HepG2 (cell line): ENCODE results near the gene RAB8A. TPM values are rescaled to one million over a fixed set of nuclear protein-coding genes. Genes with fewer than 3 reads are reported as not detected.

Experiments used
- AGO2 ChIP-seq: fragments of 200-400 bp; formaldehyde crosslinking; optimal IDR thresholded peaks from 2 replicates; pipeline ENCODE3; 2017; ENCODE audit warnings: mild to moderate bottlenecking, low read depth, low read length, moderate library complexity
- BCL6 ChIP-seq: IDR thresholded peaks from 2 replicates; pipeline ENCODE4 v1.6.1; 2016; ENCODE audit warnings: missing genetic modification reagents, missing compliant biosample characterization
- CBFB ChIP-seq: sonication (generic); formaldehyde crosslinking; IDR thresholded peaks from 2 replicates; pipeline ENCODE4 v1.4.0; 2020; ENCODE audit warnings: missing genetic modification reagents
- ESRRA ChIP-seq: sonication (generic); formaldehyde crosslinking; IDR thresholded peaks from 2 replicates; pipeline ENCODE4 v1.5.1; 2020; ENCODE audit warnings: mild to moderate bottlenecking, low read depth, missing genetic modification reagents
- ETV5 ChIP-seq: IDR thresholded peaks from 2 replicates; pipeline ENCODE4 v1.6.1; 2018; ENCODE audit warnings: missing biosample characterization, missing genetic modification reagents, inconsistent platforms, borderline replicate concordance
- GFI1 ChIP-seq: sonication (generic); formaldehyde crosslinking; IDR thresholded peaks from 2 replicates; pipeline ENCODE4 v1.5.0; 2020; ENCODE audit warnings: missing genetic modification reagents, mild to moderate bottlenecking, borderline replicate concordance
- NKX3-1 ChIP-seq: sonication (generic); formaldehyde crosslinking; IDR thresholded peaks from 2 replicates; pipeline ENCODE4 v1.5.0; 2020; ENCODE audit warnings: missing genetic modification reagents
- NR2F6 ChIP-seq, 2 experiments: IDR thresholded peaks; 2 replicates each; pipeline ENCODE4 v1.6.1; 2016; ENCODE audit warnings: antibody characterized with exemption in 1 of 2, mild to moderate bottlenecking in 1 of 2
- PHF5A ChIP-seq: IDR thresholded peaks from one replicate; pipeline ENCODE4 v1.6.1; 2018; ENCODE audit warnings: low read depth, missing genetic modification reagents; ENCODE audit not compliant: unreplicated experiment
- PHF8 ChIP-seq: sonication (generic); formaldehyde crosslinking; IDR thresholded peaks from 2 replicates; pipeline ENCODE4 v1.5.0; 2020; ENCODE audit warnings: missing genetic modification reagents
- PTBP1 ChIP-seq: fragments of 200-400 bp; formaldehyde crosslinking; IDR thresholded peaks from 2 replicates; pipeline ENCODE4 v1.6.1; 2018; ENCODE audit warnings: low read length, low read depth; ENCODE audit not compliant: poor library complexity, severe bottlenecking
- SOX6 ChIP-seq, 2 experiments: fragments of 450-650 bp in 1 of 2; sonication (generic) in 1 of 2; formaldehyde crosslinking in 1 of 2; IDR thresholded peaks; 2 replicates each; pipeline versions ENCODE4 v1.4.0 to v1.6.1; 2017 to 2020; ENCODE audit warnings: antibody characterized with exemption in 1 of 2, mild to moderate bottlenecking in 1 of 2, missing genetic modification reagents in 1 of 2
- ZFP90 ChIP-seq: sonication (generic); formaldehyde crosslinking; IDR thresholded peaks from 2 replicates; pipeline ENCODE4 v1.8.0; 2022; ENCODE audit warnings: missing genetic modification reagents, mild to moderate bottlenecking, inconsistent platforms, borderline replicate concordance
- ZKSCAN5 ChIP-seq: sonication (generic); formaldehyde crosslinking; IDR thresholded peaks from 2 replicates; pipeline ENCODE4 v1.5.1; 2020; ENCODE audit warnings: mild to moderate bottlenecking, missing genetic modification reagents
- ZNF614 ChIP-seq: IDR thresholded peaks from 2 replicates; pipeline ENCODE4 v1.6.1; 2018; ENCODE audit warnings: missing biosample characterization, missing genetic modification reagents, inconsistent platforms, borderline replicate concordance
- ZNF672 ChIP-seq: sonication (generic); formaldehyde crosslinking; IDR thresholded peaks from 2 replicates; pipeline ENCODE4 v1.8.1; 2022; ENCODE audit warnings: missing genetic modification reagents
- ZNF781 ChIP-seq: sonication (generic); formaldehyde crosslinking; IDR thresholded peaks from 2 replicates; pipeline ENCODE4 v1.5.1; 2020; ENCODE audit warnings: borderline replicate concordance, mild to moderate bottlenecking, missing genetic modification reagents; ENCODE audit errors: not compliant biosample characterization
- polyA plus RNA-seq, 8 experiments: library from polyadenylated mRNA; depleted of rRNA in 3 of 8; stranded (reverse) in 7 of 8; unstranded in 1 of 8; fragments of >200 nt; fragmentation: Illumina TruSeq in 4 of 8; extraction: Trizol in 4 of 8; gene quantifications; 2 replicates each; pipeline versions ENCODE4 v1.2.1 to v1.2.3, GENCODE V29; 2011 to 2016; ENCODE audit warnings: low read depth in 4 of 8, missing spikeins in 1 of 8, mixed read lengths in 1 of 8; ENCODE audit not compliant: insufficient read depth in 1 of 8
- total RNA-seq, 5 experiments: library from RNA; depleted of rRNA; stranded (reverse); fragments of >200 nt; fragmentation: Illumina TruSeq; extraction: Trizol; gene quantifications; 2 replicates each; pipeline ENCODE4 v1.2.3, GENCODE V29; 2016; ENCODE audit warnings: low read depth in 1 of 5
- TF ChIP-seq, protein P1 (sequence below): sonication (generic); formaldehyde crosslinking; conservative IDR thresholded peaks from 2 replicates; pipeline ENCODE4 v1.4.0; 2020; ENCODE audit warnings: mild to moderate bottlenecking, missing genetic modification reagents, moderate library complexity
- TF ChIP-seq, protein P2 (sequence below): sonication (generic); formaldehyde crosslinking; IDR thresholded peaks from 2 replicates; pipeline ENCODE4 v1.5.1; 2020; ENCODE audit warnings: mild to moderate bottlenecking, missing genetic modification reagents, borderline replicate concordance
- TF ChIP-seq, protein P3 (sequence below): sonication (generic); formaldehyde crosslinking; IDR thresholded peaks from 2 replicates; pipeline ENCODE4 v1.8.0; 2022; ENCODE audit warnings: missing genetic modification reagents, mild to moderate bottlenecking, borderline replicate concordance

The RAB8A gene
- total and polyA plus RNA-seq, 2 of the 13 experiments (the other 11 are each of a cell fraction or from before 2014, with no cell fraction given) = 36.7 to 45.0 TPM

DNA sequence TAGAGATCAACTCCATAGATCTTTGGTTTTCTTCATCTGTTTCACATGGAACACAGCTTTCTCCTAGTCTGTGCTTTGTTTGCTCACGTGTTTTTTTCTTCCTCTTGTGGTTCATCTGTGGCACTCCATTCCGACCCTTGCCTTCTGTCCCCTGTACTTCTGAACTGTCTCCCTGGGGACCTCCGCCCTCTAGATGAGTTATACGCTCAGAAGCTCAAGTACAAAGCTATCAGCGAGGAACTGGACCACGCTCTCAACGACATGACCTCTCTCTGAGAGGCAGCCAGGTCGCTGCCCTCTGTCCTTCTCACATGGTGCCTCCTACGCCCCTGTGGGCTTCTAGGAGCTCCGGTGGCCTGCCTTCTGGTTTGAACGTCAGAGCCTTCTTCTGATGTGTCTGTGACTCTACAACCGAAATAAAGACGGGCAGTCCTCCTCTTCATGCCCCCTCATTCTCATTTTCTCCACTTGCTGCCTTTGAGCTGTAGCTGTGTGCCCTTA, 16.6 kb upstream of the RAB8A start (continued):
- TF ChIP-seq, protein P1, sequence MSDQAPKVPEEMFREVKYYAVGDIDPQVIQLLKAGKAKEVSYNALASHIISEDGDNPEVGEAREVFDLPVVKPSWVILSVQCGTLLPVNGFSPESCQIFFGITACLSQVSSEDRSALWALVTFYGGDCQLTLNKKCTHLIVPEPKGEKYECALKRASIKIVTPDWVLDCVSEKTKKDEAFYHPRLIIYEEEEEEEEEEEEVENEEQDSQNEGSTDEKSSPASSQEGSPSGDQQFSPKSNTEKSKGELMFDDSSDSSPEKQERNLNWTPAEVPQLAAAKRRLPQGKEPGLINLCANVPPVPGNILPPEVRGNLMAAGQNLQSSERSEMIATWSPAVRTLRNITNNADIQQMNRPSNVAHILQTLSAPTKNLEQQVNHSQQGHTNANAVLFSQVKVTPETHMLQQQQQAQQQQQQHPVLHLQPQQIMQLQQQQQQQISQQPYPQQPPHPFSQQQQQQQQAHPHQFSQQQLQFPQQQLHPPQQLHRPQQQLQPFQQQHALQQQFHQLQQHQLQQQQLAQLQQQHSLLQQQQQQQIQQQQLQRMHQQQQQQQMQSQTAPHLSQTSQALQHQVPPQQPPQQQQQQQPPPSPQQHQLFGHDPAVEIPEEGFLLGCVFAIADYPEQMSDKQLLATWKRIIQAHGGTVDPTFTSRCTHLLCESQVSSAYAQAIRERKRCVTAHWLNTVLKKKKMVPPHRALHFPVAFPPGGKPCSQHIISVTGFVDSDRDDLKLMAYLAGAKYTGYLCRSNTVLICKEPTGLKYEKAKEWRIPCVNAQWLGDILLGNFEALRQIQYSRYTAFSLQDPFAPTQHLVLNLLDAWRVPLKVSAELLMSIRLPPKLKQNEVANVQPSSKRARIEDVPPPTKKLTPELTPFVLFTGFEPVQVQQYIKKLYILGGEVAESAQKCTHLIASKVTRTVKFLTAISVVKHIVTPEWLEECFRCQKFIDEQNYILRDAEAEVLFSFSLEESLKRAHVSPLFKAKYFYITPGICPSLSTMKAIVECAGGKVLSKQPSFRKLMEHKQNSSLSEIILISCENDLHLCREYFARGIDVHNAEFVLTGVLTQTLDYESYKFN (CRISPR knock-in tag) = peak; percentile 33; the same call in 1 of the 2 replicates
- TF ChIP-seq ZKSCAN5 (CRISPR knock-in tag) = no peak
- no peak for TF ChIP-seq CBFB
- no peak; the same call in 1 of the 2 replicates for TF ChIP-seq ETV5 (CRISPR knock-in tag)
- 0 out of 2 replicates have a peak, but pooled peaks have one; percentile 28 for TF ChIP-seq ESRRA (CRISPR knock-in tag)
- TF ChIP-seq, protein P2, sequence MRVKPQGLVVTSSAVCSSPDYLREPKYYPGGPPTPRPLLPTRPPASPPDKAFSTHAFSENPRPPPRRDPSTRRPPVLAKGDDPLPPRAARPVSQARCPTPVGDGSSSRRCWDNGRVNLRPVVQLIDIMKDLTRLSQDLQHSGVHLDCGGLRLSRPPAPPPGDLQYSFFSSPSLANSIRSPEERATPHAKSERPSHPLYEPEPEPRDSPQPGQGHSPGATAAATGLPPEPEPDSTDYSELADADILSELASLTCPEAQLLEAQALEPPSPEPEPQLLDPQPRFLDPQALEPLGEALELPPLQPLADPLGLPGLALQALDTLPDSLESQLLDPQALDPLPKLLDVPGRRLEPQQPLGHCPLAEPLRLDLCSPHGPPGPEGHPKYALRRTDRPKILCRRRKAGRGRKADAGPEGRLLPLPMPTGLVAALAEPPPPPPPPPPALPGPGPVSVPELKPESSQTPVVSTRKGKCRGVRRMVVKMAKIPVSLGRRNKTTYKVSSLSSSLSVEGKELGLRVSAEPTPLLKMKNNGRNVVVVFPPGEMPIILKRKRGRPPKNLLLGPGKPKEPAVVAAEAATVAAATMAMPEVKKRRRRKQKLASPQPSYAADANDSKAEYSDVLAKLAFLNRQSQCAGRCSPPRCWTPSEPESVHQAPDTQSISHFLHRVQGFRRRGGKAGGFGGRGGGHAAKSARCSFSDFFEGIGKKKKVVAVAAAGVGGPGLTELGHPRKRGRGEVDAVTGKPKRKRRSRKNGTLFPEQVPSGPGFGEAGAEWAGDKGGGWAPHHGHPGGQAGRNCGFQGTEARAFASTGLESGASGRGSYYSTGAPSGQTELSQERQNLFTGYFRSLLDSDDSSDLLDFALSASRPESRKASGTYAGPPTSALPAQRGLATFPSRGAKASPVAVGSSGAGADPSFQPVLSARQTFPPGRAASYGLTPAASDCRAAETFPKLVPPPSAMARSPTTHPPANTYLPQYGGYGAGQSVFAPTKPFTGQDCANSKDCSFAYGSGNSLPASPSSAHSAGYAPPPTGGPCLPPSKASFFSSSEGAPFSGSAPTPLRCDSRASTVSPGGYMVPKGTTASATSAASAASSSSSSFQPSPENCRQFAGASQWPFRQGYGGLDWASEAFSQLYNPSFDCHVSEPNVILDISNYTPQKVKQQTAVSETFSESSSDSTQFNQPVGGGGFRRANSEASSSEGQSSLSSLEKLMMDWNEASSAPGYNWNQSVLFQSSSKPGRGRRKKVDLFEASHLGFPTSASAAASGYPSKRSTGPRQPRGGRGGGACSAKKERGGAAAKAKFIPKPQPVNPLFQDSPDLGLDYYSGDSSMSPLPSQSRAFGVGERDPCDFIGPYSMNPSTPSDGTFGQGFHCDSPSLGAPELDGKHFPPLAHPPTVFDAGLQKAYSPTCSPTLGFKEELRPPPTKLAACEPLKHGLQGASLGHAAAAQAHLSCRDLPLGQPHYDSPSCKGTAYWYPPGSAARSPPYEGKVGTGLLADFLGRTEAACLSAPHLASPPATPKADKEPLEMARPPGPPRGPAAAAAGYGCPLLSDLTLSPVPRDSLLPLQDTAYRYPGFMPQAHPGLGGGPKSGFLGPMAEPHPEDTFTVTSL (CRISPR knock-in tag) = no peak
- no peak for TF ChIP-seq AGO2
- TF ChIP-seq, protein P3, sequence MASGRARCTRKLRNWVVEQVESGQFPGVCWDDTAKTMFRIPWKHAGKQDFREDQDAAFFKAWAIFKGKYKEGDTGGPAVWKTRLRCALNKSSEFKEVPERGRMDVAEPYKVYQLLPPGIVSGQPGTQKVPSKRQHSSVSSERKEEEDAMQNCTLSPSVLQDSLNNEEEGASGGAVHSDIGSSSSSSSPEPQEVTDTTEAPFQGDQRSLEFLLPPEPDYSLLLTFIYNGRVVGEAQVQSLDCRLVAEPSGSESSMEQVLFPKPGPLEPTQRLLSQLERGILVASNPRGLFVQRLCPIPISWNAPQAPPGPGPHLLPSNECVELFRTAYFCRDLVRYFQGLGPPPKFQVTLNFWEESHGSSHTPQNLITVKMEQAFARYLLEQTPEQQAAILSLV (CRISPR knock-in tag) = no peak
- TF ChIP-seq PHF8 (CRISPR knock-in tag) = no peak
- no peak for TF ChIP-seq SOX6 (IDR thresholded peaks at IDR 0.05)
- 0 out of 2 replicates have a peak, but pooled peaks have one; percentile 15 for TF ChIP-seq SOX6 (CRISPR knock-in tag; IDR thresholded peaks at IDR 0.05)
- no peak for TF ChIP-seq NKX3-1 (CRISPR knock-in tag)
- peak; percentile 26; the same call in 1 of the 2 replicates for TF ChIP-seq ZNF614 (CRISPR knock-in tag)
- no peak for TF ChIP-seq PHF5A (CRISPR knock-in tag)
- peak; percentile 77 for TF ChIP-seq NR2F6 (IDR thresholded peaks at IDR 0.05)
- 0 out of 2 replicates have a peak, but pooled peaks have one; percentile 14 for TF ChIP-seq NR2F6 (CRISPR knock-in tag; IDR thresholded peaks at IDR 0.05)
- no peak for TF ChIP-seq ZNF781 (CRISPR knock-in tag)
- TF ChIP-seq BCL6 (CRISPR knock-in tag) = peak; percentile 18; the same call in 1 of the 2 replicates
- no peak for TF ChIP-seq PTBP1
- TF ChIP-seq ZFP90 (CRISPR knock-in tag) = no peak
- TF ChIP-seq ZNF672 (CRISPR knock-in tag) = no peak
- no peak for TF ChIP-seq GFI1 (CRISPR knock-in tag)
